ENCODE data around the gene PRPF40A. TPM values are rescaled to one million over a fixed set of nuclear protein-coding genes. Genes with fewer than 3 reads are reported as not detected.

The PRPF40A gene
- total and polyA plus RNA-seq, 2 of the 8 experiments (the other 6 are each of a cell fraction or from before 2014, with no cell fraction given): 85.5 to 176 TPM

DNA sequence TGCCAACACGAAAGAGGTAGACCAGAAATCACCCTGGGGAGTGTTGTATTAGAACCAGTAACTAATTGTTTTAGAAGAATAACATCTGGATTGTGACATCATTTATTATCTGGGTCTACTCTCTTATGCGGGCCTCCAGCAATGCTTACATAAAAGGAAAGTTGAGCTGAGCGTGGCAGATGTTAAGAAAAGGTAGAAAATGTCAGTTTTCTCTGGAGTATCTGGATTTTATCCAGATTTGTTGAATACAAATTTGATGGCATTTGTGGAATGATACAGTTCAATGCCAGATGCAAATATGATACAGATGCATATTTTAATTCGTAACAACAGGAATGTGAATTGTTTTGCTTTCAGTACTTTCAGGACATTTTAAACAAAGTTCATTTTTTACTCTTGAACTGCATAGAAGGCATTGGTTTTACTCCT, 90.3 kb downstream of the PRPF40A start (continued):
- TF ChIP-seq, protein P1, sequence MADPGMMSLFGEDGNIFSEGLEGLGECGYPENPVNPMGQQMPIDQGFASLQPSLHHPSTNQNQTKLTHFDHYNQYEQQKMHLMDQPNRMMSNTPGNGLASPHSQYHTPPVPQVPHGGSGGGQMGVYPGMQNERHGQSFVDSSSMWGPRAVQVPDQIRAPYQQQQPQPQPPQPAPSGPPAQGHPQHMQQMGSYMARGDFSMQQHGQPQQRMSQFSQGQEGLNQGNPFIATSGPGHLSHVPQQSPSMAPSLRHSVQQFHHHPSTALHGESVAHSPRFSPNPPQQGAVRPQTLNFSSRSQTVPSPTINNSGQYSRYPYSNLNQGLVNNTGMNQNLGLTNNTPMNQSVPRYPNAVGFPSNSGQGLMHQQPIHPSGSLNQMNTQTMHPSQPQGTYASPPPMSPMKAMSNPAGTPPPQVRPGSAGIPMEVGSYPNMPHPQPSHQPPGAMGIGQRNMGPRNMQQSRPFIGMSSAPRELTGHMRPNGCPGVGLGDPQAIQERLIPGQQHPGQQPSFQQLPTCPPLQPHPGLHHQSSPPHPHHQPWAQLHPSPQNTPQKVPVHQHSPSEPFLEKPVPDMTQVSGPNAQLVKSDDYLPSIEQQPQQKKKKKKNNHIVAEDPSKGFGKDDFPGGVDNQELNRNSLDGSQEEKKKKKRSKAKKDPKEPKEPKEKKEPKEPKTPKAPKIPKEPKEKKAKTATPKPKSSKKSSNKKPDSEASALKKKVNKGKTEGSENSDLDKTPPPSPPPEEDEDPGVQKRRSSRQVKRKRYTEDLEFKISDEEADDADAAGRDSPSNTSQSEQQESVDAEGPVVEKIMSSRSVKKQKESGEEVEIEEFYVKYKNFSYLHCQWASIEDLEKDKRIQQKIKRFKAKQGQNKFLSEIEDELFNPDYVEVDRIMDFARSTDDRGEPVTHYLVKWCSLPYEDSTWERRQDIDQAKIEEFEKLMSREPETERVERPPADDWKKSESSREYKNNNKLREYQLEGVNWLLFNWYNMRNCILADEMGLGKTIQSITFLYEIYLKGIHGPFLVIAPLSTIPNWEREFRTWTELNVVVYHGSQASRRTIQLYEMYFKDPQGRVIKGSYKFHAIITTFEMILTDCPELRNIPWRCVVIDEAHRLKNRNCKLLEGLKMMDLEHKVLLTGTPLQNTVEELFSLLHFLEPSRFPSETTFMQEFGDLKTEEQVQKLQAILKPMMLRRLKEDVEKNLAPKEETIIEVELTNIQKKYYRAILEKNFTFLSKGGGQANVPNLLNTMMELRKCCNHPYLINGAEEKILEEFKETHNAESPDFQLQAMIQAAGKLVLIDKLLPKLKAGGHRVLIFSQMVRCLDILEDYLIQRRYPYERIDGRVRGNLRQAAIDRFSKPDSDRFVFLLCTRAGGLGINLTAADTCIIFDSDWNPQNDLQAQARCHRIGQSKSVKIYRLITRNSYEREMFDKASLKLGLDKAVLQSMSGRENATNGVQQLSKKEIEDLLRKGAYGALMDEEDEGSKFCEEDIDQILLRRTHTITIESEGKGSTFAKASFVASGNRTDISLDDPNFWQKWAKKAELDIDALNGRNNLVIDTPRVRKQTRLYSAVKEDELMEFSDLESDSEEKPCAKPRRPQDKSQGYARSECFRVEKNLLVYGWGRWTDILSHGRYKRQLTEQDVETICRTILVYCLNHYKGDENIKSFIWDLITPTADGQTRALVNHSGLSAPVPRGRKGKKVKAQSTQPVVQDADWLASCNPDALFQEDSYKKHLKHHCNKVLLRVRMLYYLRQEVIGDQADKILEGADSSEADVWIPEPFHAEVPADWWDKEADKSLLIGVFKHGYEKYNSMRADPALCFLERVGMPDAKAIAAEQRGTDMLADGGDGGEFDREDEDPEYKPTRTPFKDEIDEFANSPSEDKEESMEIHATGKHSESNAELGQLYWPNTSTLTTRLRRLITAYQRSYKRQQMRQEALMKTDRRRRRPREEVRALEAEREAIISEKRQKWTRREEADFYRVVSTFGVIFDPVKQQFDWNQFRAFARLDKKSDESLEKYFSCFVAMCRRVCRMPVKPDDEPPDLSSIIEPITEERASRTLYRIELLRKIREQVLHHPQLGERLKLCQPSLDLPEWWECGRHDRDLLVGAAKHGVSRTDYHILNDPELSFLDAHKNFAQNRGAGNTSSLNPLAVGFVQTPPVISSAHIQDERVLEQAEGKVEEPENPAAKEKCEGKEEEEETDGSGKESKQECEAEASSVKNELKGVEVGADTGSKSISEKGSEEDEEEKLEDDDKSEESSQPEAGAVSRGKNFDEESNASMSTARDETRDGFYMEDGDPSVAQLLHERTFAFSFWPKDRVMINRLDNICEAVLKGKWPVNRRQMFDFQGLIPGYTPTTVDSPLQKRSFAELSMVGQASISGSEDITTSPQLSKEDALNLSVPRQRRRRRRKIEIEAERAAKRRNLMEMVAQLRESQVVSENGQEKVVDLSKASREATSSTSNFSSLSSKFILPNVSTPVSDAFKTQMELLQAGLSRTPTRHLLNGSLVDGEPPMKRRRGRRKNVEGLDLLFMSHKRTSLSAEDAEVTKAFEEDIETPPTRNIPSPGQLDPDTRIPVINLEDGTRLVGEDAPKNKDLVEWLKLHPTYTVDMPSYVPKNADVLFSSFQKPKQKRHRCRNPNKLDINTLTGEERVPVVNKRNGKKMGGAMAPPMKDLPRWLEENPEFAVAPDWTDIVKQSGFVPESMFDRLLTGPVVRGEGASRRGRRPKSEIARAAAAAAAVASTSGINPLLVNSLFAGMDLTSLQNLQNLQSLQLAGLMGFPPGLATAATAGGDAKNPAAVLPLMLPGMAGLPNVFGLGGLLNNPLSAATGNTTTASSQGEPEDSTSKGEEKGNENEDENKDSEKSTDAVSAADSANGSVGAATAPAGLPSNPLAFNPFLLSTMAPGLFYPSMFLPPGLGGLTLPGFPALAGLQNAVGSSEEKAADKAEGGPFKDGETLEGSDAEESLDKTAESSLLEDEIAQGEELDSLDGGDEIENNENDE (IDR thresholded peaks at IDR 0.05; ENCODE audit: insufficient replicate concordance, low read length): no peak
- TF ChIP-seq TEAD4 (IDR thresholded peaks at IDR 0.05; ENCODE audit: low read depth, low read length): no peak
- TF ChIP-seq SP1 (IDR thresholded peaks at IDR 0.05; ENCODE audit: low read depth, low read length): no peak
- TF ChIP-seq SRF (IDR thresholded peaks at IDR 0.05; ENCODE audit: low read depth, low read length): no peak
- no peak for TF ChIP-seq POU5F1 (IDR thresholded peaks at IDR 0.05; ENCODE audit: low read depth, low read length)
- TF ChIP-seq SP4 (IDR thresholded peaks at IDR 0.05; ENCODE audit: low read length): no peak
- TF ChIP-seq SP2 (IDR thresholded peaks at IDR 0.05; ENCODE audit: low read length): no peak
- TF ChIP-seq RFX5 (IDR thresholded peaks at IDR 0.05; ENCODE audit: borderline replicate concordance, low read depth, low read length): no peak
- no peak for TF ChIP-seq TAF1 (IDR thresholded peaks at IDR 0.05; ENCODE audit: low read depth, low read length)

Data from H1 (cell line).